Fibroblast of lung (primary cell): Measurements from ENCODE around the gene USP17L28. TPM values are rescaled to one million over a fixed set of nuclear protein-coding genes. Genes with fewer than 3 reads are reported as not detected.
"Not testable (repeated sequence)": the region's sequence is repeated elsewhere in the genome, so short reads cannot be mapped to it uniquely, and the experiment has no call there.

Experiments used
- DNase-seq, 2 donors: peaks; one replicate each; pipeline versions ENCODE4 v3.0.0 to v3.0.0-alpha.2; 2010; ENCODE audit warnings: low read depth in 2 of 2
- H2AFZ ChIP-seq: 2 replicates; pipeline ENCODE4 v1.5.1; 2012; ENCODE audit warnings: low read length, control low read depth, inconsistent platforms
- H3K27ac ChIP-seq: 2 replicates; pipeline ENCODE4 v1.5.1; 2011; ENCODE audit warnings: low read length, control low read depth; ENCODE audit not compliant: insufficient read depth
- H3K27me3 ChIP-seq: 2 replicates; pipeline ENCODE4 v1.5.1; 2011; ENCODE audit warnings: mild to moderate bottlenecking, low read length; ENCODE audit not compliant: control insufficient read depth, insufficient read depth
- H3K36me3 ChIP-seq: 2 replicates; pipeline ENCODE4 v1.5.1; 2011; ENCODE audit warnings: low read length; ENCODE audit not compliant: control insufficient read depth, insufficient read depth
- H3K4me1 ChIP-seq: 2 replicates; pipeline ENCODE4 v1.5.1; 2011; ENCODE audit warnings: low read length; ENCODE audit not compliant: control insufficient read depth, insufficient read depth; ENCODE audit errors: extremely low read depth
- H3K4me2 ChIP-seq: 2 replicates; pipeline ENCODE4 v1.5.1; 2011; ENCODE audit warnings: low read length, control low read depth; ENCODE audit not compliant: insufficient read depth; ENCODE audit errors: extremely low read depth
- H3K4me3 ChIP-seq, 4 experiments: fragments of 200-600 bp in 1 of 4; sonication (generic) in 1 of 4; replicated peaks in 1 of 4; 2 replicates each; pipeline ENCODE4 v1.5.1; 2011 to 2016; ENCODE audit warnings: low read length in 4 of 4, low read depth in 3 of 4, mild to moderate bottlenecking in 3 of 4, control low read depth in 2 of 4, inconsistent platforms in 1 of 4, mixed read lengths in 1 of 4; ENCODE audit not compliant: insufficient read depth in 1 of 4; ENCODE audit errors: control extremely low read depth in 1 of 4
- H3K79me2 ChIP-seq: 2 replicates; pipeline ENCODE4 v1.5.1; 2012; ENCODE audit warnings: mild to moderate bottlenecking, low read length, inconsistent platforms; ENCODE audit not compliant: control insufficient read depth, insufficient read depth
- H3K9ac ChIP-seq: 2 replicates; pipeline ENCODE4 v1.5.1; 2011; ENCODE audit warnings: mild to moderate bottlenecking, low read length, control low read depth; ENCODE audit not compliant: insufficient read depth
- H3K9me3 ChIP-seq: 2 replicates; pipeline ENCODE4 v1.5.1; 2012; ENCODE audit warnings: low read depth, low read length; ENCODE audit not compliant: control insufficient read depth, insufficient read depth
- H4K20me1 ChIP-seq: 2 replicates; pipeline ENCODE4 v1.5.1; 2011; ENCODE audit warnings: low read length; ENCODE audit not compliant: control insufficient read depth, insufficient read depth; ENCODE audit errors: extremely low read depth
- polyA plus RNA-seq, 2 donors: library from polyadenylated mRNA; depleted of rRNA in 1 of 2; stranded (reverse) in 1 of 2; unstranded in 1 of 2; fragments of >200 nt; gene quantifications; 2 replicates each; pipeline ENCODE4 v1.2.1, GENCODE V29; 2011 to 2012; ENCODE audit warnings: missing spikeins in 1 of 2
- total RNA-seq: library from RNA; depleted of rRNA; stranded (reverse); fragments of >200 nt; gene quantifications from 2 replicates; pipeline ENCODE4 v1.2.1, GENCODE V29; 2014

The USP17L28 gene
- total and polyA plus RNA-seq, 2 donors (not counting 1 experiment from before 2014, with no cell fraction given): not detected

GRCh38 chr4:9343848-9344247 is 4.8 kb upstream of the USP17L28 start, which contains the start of gene USP17L27:
Gene USP17L27 (plus strand): TSS chr4:9344148. CDS start chr4:9344148, 0 bp downstream.
- not testable (repeated sequence) for H3K4me3 ChIP-seq, H4K20me1 ChIP-seq, H3K9me3 ChIP-seq, H3K36me3 ChIP-seq, H3K9ac ChIP-seq, H3K79me2 ChIP-seq, H3K4me2 ChIP-seq, H3K4me1 ChIP-seq, H3K27me3 ChIP-seq, DNase-seq, H3K27ac ChIP-seq, H2AFZ ChIP-seq

DNA sequence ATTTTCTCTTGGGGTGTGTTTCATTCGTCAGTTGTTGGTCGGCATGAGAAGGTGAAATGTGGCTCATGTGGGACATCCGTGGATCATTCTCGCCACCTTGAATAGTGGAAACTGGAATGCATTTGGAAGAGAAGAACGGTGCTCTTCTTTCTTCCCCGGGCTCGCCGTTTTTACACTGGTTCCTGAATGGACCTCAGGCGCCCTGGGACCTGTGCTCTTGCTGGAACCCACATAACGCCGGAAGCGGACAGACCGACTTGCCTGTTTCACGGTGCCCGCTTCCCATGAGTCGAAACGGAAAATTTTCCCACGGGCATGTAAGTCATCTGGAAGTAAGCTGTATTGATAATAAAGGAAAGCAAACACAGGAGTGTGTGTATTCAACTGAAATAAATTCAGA is 2.2 kb downstream of the USP17L28 start:
- not testable (repeated sequence) for H2AFZ ChIP-seq, H3K79me2 ChIP-seq, H3K36me3 ChIP-seq, H3K27ac ChIP-seq, H3K9ac ChIP-seq, DNase-seq, H3K27me3 ChIP-seq, H3K9me3 ChIP-seq, H3K4me2 ChIP-seq, H3K4me1 ChIP-seq, H4K20me1 ChIP-seq, H3K4me3 ChIP-seq

- not testable (repeated sequence) for H3K36me3 ChIP-seq, H3K4me1 ChIP-seq, H2AFZ ChIP-seq, H3K4me2 ChIP-seq, H3K27ac ChIP-seq, H3K79me2 ChIP-seq, H4K20me1 ChIP-seq, DNase-seq, H3K9me3 ChIP-seq, H3K9ac ChIP-seq, H3K27me3 ChIP-seq, H3K4me3 ChIP-seq
Observed at GRCh38 chr4:9353338-9353737, 4.6 kb downstream of the USP17L28 start, which contains the start of gene USP17L29. Gene USP17L29 (plus strand): TSS chr4:9353638. CDS start chr4:9353638, 0 bp downstream.

DNA sequence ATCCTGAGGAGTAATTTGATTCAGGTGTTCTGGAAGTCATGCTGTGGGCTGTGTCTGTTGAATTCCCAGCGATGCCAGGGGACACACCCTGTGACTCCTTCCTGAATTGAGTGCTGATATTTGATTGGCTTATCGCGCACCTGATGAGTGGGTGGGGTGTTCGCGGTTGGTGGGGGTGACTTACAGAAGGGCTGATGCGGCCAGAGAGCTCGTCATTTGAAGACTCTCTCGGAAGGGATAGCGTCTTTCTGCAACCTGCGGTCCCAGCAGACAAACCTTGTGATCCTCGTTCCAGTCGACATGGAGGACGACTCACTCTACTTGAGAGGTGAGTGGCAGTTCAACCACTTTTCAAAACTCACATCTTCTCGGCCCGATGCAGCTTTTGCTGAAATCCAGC is 14.1 kb downstream of the USP17L28 start, which contains the start of gene USP17L30:
Gene USP17L30 (plus strand): TSS at position 301 of the 400 bp plus-strand sequence. CDS start 0 bp downstream, at position 301.
- H3K4me1 ChIP-seq, H3K27ac ChIP-seq, H4K20me1 ChIP-seq, H3K9me3 ChIP-seq, H3K4me3 ChIP-seq, DNase-seq, H2AFZ ChIP-seq, H3K36me3 ChIP-seq, H3K4me2 ChIP-seq, H3K79me2 ChIP-seq, H3K9ac ChIP-seq, H3K27me3 ChIP-seq: not testable (repeated sequence)

DNA sequence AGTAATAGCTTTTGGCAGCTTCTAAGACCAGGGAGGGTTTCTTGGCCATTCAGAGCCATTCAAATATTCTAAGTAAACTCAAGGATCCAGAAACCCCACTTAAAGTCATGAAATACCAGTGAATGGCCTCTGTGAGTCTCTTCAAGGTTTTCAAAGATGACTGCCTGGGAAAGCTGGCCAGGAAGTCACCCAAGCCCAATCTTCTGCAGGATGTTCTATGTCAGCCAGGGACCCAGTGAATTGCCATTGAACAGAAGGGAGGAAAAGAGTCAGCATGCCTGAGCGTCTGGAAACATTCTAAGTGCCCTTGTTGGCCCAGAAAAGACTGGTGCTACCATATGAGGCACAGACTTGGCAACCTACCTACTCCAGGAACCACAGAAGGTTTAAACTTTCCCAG is 31.2 kb downstream of the USP17L28 start:
- H3K9ac ChIP-seq, H4K20me1 ChIP-seq, H3K36me3 ChIP-seq, H2AFZ ChIP-seq, H3K27me3 ChIP-seq, H3K9me3 ChIP-seq, H3K4me2 ChIP-seq, H3K4me3 ChIP-seq, H3K79me2 ChIP-seq, H3K4me1 ChIP-seq, DNase-seq, H3K27ac ChIP-seq: not testable (repeated sequence)
